Measurements from ENCODE around the gene CRTAP.
"Not testable (repeated sequence)": the region's sequence is repeated elsewhere in the genome, so short reads cannot be mapped to it uniquely, and the experiment has no call there.

The CRTAP gene

DNA sequence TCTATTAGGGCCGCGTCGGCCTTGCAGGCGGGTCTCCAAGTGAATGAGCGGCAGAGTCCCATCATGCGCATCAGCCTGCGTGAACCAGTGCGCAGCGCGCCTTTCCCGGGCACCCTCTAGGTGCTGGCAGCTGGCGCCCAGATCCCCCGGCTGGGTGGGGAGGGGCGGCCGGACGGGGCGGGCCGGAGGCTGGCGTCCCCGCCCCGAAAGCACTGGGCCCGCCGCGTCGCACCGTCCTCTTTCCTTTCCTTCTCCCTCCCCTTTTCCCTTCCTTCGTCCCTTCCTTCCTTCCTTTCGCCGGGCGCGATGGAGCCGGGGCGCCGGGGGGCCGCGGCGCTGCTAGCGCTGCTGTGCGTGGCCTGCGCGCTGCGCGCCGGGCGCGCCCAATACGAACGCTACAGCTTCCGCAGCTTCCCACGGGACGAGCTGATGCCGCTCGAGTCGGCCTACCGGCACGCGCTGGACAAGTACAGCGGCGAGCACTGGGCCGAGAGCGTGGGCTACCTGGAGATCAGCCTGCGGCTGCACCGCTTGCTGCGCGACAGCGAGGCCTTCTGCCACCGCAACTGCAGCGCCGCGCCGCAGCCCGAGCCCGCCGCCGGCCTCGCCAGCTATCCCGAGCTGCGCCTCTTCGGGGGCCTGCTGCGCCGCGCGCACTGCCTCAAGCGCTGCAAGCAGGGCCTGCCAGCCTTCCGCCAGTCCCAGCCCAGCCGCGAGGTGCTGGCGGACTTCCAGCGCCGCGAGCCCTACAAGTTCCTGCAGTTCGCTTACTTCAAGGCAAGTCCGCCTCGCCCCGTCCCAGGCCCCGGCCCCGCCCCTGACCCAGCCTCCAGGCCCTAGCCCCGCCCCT lies at the start of gene CRTAP:
Gene CRTAP, plus strand, starts transcription at position 243 of the 850 bp plus-strand sequence. Its CDS starts 64 bp downstream, at position 307.
- H3K4me3 ChIP-seq (replicated peaks; ENCODE audit: low read depth, low read length): peak within 1 kb of the TSS; percentile 62
- TF ChIP-seq, protein P1, sequence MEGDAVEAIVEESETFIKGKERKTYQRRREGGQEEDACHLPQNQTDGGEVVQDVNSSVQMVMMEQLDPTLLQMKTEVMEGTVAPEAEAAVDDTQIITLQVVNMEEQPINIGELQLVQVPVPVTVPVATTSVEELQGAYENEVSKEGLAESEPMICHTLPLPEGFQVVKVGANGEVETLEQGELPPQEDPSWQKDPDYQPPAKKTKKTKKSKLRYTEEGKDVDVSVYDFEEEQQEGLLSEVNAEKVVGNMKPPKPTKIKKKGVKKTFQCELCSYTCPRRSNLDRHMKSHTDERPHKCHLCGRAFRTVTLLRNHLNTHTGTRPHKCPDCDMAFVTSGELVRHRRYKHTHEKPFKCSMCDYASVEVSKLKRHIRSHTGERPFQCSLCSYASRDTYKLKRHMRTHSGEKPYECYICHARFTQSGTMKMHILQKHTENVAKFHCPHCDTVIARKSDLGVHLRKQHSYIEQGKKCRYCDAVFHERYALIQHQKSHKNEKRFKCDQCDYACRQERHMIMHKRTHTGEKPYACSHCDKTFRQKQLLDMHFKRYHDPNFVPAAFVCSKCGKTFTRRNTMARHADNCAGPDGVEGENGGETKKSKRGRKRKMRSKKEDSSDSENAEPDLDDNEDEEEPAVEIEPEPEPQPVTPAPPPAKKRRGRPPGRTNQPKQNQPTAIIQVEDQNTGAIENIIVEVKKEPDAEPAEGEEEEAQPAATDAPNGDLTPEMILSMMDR (IDR thresholded peaks at IDR 0.05; ENCODE audit: low read depth, low read length, missing control alignments): no peak
- peak; percentile 82 for DNase-seq (ENCODE audit: extremely low read depth, low read depth)

DNA sequence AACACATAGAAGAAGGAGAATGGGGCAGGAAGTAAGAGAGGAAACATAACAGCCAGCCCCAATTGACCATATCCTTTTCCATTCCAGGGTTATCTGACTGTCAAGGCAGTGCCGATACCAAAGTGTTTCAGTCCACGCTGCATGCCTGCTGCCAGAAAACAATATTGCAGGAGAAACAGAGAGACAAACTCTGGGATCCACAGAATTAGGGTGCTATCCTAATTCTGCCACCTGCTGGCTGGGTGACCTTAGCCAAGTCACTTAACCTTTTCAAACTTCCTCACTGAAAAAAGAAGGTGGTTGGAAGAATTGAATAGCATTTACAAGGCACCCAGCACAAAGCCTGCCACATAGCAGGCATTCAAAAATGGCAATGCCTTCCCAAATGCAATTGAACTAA lies 48.9 kb upstream of the CRTAP start:
- TF ChIP-seq, protein P1 (IDR thresholded peaks at IDR 0.05; ENCODE audit: low read depth, low read length, missing control alignments): no peak
- no peak overlapping the region for H3K4me3 ChIP-seq (replicated peaks; ENCODE audit: low read depth, low read length)
- no peak for DNase-seq (ENCODE audit: extremely low read depth, low read depth)

DNA sequence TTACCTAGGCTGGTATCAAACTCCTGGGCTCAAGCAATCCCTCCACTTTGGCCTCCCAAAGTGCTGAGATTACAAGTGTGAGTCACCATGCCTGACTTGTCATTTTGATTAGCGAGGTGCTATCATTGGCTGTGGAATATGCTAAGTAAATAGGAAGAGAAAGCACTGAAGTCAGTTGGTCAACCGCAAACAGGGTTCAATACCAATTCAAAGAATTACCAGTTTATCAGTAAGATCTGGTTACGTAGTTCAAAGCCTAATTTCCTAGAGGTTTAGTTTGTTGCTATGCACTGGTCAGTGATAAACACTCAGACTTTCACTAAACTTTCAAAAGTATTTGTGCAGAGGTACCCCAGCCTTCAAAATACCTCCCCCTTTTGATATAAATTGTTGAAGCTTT lies 46.3 kb upstream of the CRTAP start:
- TF ChIP-seq, protein P1 (IDR thresholded peaks at IDR 0.05; ENCODE audit: low read depth, low read length, missing control alignments): no peak
- peak; percentile 54 for DNase-seq (ENCODE audit: extremely low read depth, low read depth)
- H3K4me3 ChIP-seq (replicated peaks; ENCODE audit: low read depth, low read length): no peak overlapping the region

DNA sequence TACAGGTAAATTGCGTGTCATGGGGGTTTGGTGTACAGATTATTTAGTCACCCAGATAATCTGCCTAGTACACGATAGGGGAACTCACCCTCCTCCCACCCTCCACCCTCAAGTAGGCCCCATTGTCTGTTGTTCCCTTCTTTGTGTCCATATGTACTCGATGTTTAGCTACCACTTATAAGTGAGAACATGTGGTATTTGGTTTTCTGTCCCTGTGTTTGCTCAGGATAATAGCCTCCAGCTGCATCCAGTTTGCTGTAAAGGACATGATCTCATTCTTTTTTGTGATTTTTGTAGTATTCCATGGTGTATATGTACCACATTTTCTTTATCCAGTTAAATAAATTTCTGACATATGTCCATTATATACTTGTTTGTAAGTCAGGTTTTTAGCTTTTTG lies 44.0 kb upstream of the CRTAP start:
- peak; percentile 63 for DNase-seq (ENCODE audit: extremely low read depth, low read depth)
- not testable (repeated sequence) for H3K4me3 ChIP-seq (replicated peaks; ENCODE audit: low read depth, low read length)

DNA sequence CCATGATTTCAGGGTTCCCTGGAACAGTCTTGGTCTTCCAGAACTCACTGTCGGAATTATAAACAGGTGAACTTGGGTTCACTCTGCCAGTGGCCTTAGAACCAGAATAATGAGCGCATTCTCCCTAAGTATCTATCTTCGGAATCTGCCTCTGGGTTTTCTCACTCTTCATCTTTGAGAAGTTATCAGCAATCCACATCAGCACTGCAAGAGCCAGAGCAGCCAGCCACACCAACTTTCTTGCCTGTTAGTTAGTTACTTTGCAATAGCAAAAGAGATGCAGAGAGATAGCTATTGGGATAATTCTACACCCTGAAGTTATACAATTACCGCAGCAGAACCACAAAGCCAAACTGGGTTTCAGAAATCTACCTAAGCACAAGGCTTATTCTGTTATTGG lies 42.6 kb upstream of the CRTAP start:
- no peak for DNase-seq (ENCODE audit: extremely low read depth, low read depth)
- TF ChIP-seq, protein P1 (IDR thresholded peaks at IDR 0.05; ENCODE audit: low read depth, low read length, missing control alignments): no peak
- no peak overlapping the region for H3K4me3 ChIP-seq (replicated peaks; ENCODE audit: low read depth, low read length)

DNA sequence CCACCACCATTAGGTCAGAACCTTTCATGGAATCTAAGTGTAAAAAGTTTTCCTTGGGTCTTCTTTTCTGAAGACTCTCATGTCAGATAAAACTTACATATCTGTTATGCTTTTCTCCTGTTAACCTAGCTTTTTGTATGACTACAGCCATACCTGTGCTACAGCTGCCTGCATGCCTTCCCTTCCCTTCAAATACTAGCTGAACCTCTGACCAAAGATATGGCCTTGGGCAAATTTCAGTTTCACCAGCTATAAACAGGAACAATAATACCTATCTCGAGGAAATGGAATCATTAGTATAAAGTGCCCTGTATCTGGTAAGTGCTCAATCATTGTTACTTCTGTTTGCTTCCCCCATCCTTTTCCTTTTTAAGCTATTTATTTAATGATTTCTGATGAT lies 41.9 kb upstream of the CRTAP start:
- no peak for DNase-seq (ENCODE audit: extremely low read depth, low read depth)
- TF ChIP-seq, protein P1 (IDR thresholded peaks at IDR 0.05; ENCODE audit: low read depth, low read length, missing control alignments): no peak
- no peak overlapping the region for H3K4me3 ChIP-seq (replicated peaks; ENCODE audit: low read depth, low read length)

DNA sequence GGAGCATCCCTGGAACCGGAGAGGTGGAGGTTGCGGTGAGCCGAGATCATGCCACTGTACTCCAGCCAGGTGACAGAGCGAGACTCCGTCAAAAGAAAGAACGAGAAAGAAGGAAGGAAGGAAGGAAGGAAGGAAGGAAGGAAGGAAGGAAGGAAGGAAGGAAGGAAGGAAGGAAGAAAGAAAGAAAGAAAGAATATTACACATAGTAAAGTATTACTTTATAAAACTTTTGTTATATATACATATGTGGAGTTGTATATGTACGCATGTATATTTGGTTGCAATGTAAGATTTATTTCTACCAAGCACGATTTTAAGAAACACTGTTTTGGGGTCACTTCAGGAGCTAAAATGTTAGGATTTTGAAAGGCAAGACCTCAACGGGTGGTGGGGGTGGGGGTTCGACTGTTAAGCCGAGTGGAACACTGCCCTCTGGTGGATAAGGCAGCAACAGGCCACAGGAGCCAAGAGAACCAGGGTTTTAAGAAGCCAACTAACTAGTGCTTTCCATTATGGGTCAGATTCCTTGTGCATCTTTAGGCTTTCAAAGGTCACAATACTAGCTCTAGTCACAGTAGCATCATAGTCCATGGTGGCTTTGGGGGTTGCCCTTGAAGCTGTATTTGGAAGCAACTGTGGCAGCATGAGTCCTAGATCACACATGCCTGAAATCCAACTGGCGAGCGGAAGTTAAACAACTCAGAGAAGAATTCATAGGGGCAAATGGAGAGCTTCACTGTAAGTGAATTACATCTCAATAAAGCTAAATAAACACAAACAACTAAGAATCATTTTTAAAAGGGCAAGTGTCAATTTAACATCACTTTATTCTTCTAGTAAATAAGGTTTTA lies 39.4 kb upstream of the CRTAP start:
- H3K4me3 ChIP-seq (replicated peaks; ENCODE audit: low read depth, low read length): no peak overlapping the region
- TF ChIP-seq, protein P1 (IDR thresholded peaks at IDR 0.05; ENCODE audit: low read depth, low read length, missing control alignments): peak; percentile 97
- peak; percentile 59 for DNase-seq (ENCODE audit: extremely low read depth, low read depth)

Measured in HFF-Myc (cell line).